Kidney epithelial cell (primary cell): Measurements from ENCODE around the gene PLEKHM3. TPM values are rescaled to one million over a fixed set of nuclear protein-coding genes. Genes with fewer than 3 reads are reported as not detected.

Source experiments
- DNase-seq: peaks from one replicate; pipeline ENCODE4 v3.0.0-alpha.2; 2010; ENCODE audit warnings: low read depth
- H3K27me3 ChIP-seq: 2 replicates; pipeline ENCODE4 v1.6.0; 2011; ENCODE audit warnings: low read length; ENCODE audit not compliant: control insufficient read depth, insufficient read depth
- H3K36me3 ChIP-seq: 2 replicates; pipeline ENCODE4 v1.5.1; 2011; ENCODE audit warnings: low read length; ENCODE audit not compliant: control insufficient read depth, insufficient read depth
- H3K4me3 ChIP-seq: 2 replicates; pipeline ENCODE4 v1.5.1; 2011; ENCODE audit warnings: low read depth, mild to moderate bottlenecking, control low read depth, low read length
- total RNA-seq: library from RNA; depleted of rRNA; stranded (reverse); fragments of >200 nt; gene quantifications from 2 replicates; pipeline ENCODE4 v1.2.3, GENCODE V29; 2015
- TF ChIP-seq, protein P1 (sequence below): IDR thresholded peaks from 2 replicates; pipeline ENCODE4 v1.5.1; 2011; ENCODE audit warnings: mild to moderate bottlenecking, moderate library complexity, low read length, control low read depth, inconsistent platforms; ENCODE audit not compliant: insufficient read depth, poor library complexity, severe bottlenecking

PLEKHM3 gene
- total RNA-seq, 1 donor from 2014 or later: 6.3 TPM

- no peaks in the 10 kb centered on the region for H3K27me3 ChIP-seq
- no peaks in the 10 kb centered on the region for H3K36me3 ChIP-seq
- TF ChIP-seq, protein P1, sequence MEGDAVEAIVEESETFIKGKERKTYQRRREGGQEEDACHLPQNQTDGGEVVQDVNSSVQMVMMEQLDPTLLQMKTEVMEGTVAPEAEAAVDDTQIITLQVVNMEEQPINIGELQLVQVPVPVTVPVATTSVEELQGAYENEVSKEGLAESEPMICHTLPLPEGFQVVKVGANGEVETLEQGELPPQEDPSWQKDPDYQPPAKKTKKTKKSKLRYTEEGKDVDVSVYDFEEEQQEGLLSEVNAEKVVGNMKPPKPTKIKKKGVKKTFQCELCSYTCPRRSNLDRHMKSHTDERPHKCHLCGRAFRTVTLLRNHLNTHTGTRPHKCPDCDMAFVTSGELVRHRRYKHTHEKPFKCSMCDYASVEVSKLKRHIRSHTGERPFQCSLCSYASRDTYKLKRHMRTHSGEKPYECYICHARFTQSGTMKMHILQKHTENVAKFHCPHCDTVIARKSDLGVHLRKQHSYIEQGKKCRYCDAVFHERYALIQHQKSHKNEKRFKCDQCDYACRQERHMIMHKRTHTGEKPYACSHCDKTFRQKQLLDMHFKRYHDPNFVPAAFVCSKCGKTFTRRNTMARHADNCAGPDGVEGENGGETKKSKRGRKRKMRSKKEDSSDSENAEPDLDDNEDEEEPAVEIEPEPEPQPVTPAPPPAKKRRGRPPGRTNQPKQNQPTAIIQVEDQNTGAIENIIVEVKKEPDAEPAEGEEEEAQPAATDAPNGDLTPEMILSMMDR: no peak
- no peak overlapping the region for H3K4me3 ChIP-seq
- DNase-seq: no peak
Measured at GRCh38 chr2:207928079-207928478, 97.2 kb downstream of the PLEKHM3 start.

DNA sequence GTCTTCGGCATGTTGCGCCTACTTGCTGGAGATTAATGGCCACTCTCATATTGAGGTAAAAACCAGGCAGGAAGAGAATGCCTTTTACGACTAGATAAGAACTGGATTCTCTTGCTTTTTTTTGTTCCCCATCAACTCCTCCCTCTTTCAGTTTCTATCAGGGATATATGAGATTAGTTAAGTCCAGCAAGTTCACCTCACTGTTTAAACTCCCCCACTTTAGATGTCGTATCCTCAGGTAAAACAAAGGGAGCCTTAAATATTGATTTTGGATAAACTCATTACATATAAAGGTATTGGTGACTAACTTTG lies 98.4 kb downstream of the PLEKHM3 start:
- TF ChIP-seq, protein P1: no peak
- Histone ChIP-seq H3K27me3 (no peaks in the 10 kb centered on the region), H3K36me3 (no peaks in the 10 kb centered on the region), H3K4me3 (no peak overlapping the region)
- DNase-seq: no peak

DNA sequence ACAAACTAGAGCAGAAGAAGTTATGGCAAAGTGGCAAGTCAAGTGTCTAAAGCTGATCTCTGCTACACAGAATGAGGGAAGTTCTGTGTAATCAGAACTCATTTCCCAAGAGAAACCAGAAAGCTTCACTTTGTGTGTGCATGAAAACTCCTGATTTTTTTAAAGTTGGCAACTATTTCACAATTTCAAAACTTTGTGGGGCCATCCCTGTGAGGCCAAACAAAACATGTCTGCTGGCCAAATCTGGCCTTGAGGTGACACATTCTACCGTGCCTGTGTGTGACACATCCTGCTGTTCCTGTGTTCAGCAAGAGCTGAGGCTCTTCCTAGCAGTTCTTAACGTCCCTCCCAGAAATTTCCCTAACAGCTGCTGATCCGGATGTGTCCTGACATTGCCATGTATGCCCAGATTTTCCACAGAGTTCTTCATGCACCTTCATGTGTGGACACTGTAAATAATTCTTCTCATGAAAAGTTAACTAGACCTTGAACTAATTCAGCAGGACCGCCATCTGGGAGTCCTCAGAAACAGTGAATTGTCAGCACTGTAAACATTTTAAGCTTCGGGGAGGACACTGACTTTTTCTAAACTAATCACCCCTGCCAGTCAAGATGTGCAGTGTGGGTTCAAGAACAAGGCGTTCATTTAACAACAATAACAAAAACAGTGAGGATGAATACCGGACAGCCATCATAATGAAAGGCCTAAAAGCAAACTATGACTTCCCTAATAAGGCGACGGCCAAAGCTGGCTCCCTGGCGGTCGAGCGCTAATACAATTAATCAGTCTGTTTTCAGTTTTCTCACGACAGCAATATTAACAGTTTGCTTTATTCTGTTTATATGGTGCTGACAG lies 99.0 kb downstream of the PLEKHM3 start:
- TF ChIP-seq, protein P1: no peak
- Histone ChIP-seq H3K27me3 (no peaks in the 10 kb centered on the region), H3K36me3 (no peaks in the 10 kb centered on the region), H3K4me3 (no peak overlapping the region)
- peak; percentile 23 for DNase-seq

DNA sequence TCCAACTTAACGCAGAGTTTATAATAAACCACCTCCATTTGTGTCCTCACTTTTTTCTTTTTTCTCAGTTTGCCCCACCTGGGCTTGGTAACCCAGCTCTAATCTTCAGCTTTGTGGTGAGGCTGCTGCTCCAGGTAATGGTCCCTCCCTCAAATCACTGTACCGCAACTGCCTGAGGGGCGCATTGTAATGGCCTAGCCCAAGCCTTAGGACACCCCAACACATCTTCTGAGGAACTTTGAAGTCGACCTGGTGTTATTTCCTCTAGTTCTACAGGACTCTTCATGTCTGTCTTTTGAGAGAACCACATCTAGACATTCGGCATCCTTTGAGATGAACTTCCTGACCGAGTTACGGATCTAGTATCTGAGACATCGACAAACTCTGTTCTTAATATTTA lies 99.7 kb downstream of the PLEKHM3 start:
- DNase-seq: no peak
- Histone ChIP-seq H3K4me3 (no peak overlapping the region), H3K27me3 (no peaks in the 10 kb centered on the region), H3K36me3 (no peaks in the 10 kb centered on the region)
- TF ChIP-seq, protein P1: no peak

- no peaks in the 10 kb centered on the region for H3K27me3 ChIP-seq
- no peak overlapping the region for H3K4me3 ChIP-seq
- DNase-seq: no peak
- TF ChIP-seq, protein P1: no peak
- no peaks in the 10 kb centered on the region for H3K36me3 ChIP-seq
Measured at GRCh38 chr2:207921606-207922005, 103.7 kb downstream of the PLEKHM3 start.

- H3K4me3 ChIP-seq: no peak overlapping the region
- TF ChIP-seq, protein P1: no peak
- no peak for DNase-seq
- no peaks in the 10 kb centered on the region for H3K36me3 ChIP-seq
- no peaks in the 10 kb centered on the region for H3K27me3 ChIP-seq
Measured at GRCh38 chr2:207920721-207921120, 104.6 kb downstream of the PLEKHM3 start.
